Measurements from ENCODE around the gene ZSWIM2.

GRCh38 chr2:186892821-186893220 lies 43.9 kb upstream of the ZSWIM2 start:
- no peak for TF ChIP-seq POLR2A (IDR thresholded peaks at IDR 0.05)
- TF ChIP-seq, protein P1, sequence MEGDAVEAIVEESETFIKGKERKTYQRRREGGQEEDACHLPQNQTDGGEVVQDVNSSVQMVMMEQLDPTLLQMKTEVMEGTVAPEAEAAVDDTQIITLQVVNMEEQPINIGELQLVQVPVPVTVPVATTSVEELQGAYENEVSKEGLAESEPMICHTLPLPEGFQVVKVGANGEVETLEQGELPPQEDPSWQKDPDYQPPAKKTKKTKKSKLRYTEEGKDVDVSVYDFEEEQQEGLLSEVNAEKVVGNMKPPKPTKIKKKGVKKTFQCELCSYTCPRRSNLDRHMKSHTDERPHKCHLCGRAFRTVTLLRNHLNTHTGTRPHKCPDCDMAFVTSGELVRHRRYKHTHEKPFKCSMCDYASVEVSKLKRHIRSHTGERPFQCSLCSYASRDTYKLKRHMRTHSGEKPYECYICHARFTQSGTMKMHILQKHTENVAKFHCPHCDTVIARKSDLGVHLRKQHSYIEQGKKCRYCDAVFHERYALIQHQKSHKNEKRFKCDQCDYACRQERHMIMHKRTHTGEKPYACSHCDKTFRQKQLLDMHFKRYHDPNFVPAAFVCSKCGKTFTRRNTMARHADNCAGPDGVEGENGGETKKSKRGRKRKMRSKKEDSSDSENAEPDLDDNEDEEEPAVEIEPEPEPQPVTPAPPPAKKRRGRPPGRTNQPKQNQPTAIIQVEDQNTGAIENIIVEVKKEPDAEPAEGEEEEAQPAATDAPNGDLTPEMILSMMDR (IDR thresholded peaks at IDR 0.05): no peak
- TF ChIP-seq POLR2AphosphoS5 (IDR thresholded peaks at IDR 0.05): no peak
- no peak for TF ChIP-seq EP300 (IDR thresholded peaks at IDR 0.05)
